ENCODE measurements around the gene NT5DC4. TPM values are rescaled to one million over a fixed set of nuclear protein-coding genes. Genes with fewer than 3 reads are reported as not detected.

NT5DC4 gene
- total RNA-seq, 1 donor from 2014 or later = not detected

DNA sequence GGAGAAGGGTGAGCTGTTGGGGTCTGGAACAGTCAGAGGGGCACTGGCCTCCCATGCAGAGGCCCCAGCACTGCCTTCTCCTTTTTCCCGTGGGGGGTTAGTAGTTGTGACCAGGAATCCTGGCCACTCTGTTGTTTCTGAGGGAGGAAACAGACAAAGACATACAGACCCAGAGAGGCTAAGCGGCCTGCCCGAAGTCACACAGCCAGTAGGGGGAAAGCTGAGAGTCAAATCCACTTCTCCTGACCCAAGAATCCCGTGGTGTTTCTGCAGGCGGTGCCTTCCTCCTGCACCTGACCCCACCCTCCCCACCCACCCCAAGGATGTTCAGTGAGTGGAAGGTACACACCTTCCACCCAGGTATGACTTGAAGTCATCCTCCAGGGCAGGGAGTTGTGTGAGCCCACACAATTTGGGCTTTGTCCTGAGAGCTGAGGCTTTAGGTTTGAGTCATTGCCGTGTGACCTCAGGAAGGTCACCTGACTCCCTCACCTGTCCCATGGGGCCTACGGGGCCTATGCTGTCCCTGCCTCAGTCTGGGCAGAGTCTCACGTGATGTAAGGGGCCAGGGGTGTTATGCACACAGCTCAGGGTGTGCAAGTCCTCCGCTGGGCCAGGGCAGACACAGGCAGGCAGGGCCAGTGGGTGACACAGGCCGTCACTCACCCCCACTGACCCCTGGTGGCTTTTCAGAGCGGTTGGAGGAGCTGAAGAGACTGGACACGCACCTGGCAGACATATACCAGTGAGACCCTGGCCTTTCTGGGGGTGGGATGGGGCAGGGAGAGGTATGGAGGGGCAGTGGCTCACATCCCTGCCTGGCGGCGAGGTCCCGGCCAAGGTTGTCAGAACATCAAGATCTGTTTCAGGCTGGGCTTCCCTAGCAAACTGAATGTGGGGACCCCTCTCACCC is 5.0 kb downstream of the NT5DC4 start:
- no peaks in the 10 kb centered on the region for H3K27me3 ChIP-seq (ENCODE audit: control insufficient read depth, insufficient read depth, low read length)
- H3K36me3 ChIP-seq (ENCODE audit: control insufficient read depth, insufficient read depth, low read length) = no peaks in the 10 kb centered on the region
- TF ChIP-seq, protein P1, sequence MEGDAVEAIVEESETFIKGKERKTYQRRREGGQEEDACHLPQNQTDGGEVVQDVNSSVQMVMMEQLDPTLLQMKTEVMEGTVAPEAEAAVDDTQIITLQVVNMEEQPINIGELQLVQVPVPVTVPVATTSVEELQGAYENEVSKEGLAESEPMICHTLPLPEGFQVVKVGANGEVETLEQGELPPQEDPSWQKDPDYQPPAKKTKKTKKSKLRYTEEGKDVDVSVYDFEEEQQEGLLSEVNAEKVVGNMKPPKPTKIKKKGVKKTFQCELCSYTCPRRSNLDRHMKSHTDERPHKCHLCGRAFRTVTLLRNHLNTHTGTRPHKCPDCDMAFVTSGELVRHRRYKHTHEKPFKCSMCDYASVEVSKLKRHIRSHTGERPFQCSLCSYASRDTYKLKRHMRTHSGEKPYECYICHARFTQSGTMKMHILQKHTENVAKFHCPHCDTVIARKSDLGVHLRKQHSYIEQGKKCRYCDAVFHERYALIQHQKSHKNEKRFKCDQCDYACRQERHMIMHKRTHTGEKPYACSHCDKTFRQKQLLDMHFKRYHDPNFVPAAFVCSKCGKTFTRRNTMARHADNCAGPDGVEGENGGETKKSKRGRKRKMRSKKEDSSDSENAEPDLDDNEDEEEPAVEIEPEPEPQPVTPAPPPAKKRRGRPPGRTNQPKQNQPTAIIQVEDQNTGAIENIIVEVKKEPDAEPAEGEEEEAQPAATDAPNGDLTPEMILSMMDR (IDR thresholded peaks at IDR 0.05; ENCODE audit: insufficient read depth, low read length, severe bottlenecking) = no peak
- FAIRE-seq = no peak
- H3K4me3 ChIP-seq (ENCODE audit: low read depth, low read length) = no peak overlapping the region
- DNase-seq (ENCODE audit: low read depth) = peak; percentile 36

DNA sequence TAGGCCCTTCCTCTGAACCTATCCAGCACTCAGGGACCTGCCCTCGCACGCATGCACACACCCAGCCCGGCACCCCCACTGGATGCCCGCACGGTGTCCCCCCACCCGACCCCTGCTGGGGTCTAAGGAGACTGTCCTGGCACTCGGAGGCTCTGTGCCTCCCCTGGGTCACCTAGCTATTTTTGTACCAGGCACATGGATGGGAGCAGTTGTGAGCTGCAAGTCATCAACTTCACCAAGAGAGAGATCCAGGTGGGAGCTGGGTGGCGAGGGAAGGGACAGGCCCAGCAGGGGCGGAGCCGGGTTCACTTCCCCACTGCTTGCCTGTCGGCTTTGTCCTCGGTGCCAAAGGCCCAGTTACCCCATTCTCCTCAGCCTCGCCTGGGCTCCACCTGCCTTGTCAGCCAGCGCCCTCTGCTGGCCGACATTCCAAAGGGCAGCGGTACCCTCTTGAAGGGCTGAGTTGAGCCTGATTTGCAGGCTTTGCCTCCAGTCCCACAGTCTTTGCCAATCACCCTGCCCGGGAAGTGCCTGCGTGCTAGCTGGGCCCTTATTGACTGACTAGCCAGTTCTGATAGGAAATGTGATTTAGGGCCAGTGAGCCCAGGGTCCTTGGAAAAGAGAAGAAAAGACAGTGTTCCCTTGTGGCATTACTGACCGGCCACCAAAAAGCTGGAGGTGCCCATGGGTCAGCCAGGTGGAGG is 5.8 kb downstream of the NT5DC4 start:
- TF ChIP-seq, protein P1 (IDR thresholded peaks at IDR 0.05; ENCODE audit: insufficient read depth, low read length, severe bottlenecking) = peak; percentile 99
- H3K4me3 ChIP-seq (ENCODE audit: low read depth, low read length) = no peak overlapping the region
- no peaks in the 10 kb centered on the region for H3K36me3 ChIP-seq (ENCODE audit: control insufficient read depth, insufficient read depth, low read length)
- DNase-seq (ENCODE audit: low read depth) (peak; percentile 87), FAIRE-seq (no peak)
- H3K27me3 ChIP-seq (ENCODE audit: control insufficient read depth, insufficient read depth, low read length) = no peaks in the 10 kb centered on the region

DNA sequence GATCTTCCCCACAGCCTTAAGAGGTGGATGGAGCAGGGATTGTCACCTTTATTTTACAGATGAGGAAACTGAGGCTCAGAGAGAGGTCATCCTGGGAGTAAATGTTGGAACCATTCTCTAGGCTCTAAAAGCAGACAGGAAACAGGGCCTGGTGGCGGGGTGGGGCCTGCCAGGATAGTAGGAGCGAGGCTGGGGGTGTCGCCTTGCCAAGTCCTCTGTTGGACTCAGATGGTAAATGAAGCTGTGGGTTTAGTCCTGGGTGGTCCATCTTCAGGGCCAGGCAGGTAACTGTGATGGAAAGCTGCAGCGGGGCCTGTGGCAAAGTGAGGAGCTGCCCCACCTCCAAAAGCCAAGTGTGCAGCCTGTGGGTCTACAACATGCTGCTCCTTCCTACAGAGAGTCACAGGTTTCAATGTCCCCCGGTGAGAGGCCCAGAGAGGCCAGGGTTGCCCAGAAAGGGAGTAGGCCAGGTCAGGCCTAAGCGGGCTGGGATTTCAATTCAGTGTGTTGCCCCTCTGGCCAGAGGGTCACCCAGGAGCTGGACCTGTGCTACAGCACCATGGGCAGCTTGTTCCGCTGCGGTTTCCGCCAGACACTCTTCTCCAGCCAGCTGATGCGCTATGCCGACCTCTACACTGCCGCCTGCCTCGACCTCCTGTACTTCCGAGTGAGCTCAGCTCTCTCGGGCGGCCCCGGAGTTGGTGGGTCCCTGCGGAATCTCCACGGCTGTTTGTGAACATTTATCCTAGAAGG is 6.6 kb downstream of the NT5DC4 start:
- H3K36me3 ChIP-seq (ENCODE audit: control insufficient read depth, insufficient read depth, low read length) = no peaks in the 10 kb centered on the region
- TF ChIP-seq, protein P1 (IDR thresholded peaks at IDR 0.05; ENCODE audit: insufficient read depth, low read length, severe bottlenecking) = no peak
- DNase-seq (ENCODE audit: low read depth) = no peak
- no peak overlapping the region for H3K4me3 ChIP-seq (ENCODE audit: low read depth, low read length)
- H3K27me3 ChIP-seq (ENCODE audit: control insufficient read depth, insufficient read depth, low read length) = no peaks in the 10 kb centered on the region
- no peak for FAIRE-seq

DNA sequence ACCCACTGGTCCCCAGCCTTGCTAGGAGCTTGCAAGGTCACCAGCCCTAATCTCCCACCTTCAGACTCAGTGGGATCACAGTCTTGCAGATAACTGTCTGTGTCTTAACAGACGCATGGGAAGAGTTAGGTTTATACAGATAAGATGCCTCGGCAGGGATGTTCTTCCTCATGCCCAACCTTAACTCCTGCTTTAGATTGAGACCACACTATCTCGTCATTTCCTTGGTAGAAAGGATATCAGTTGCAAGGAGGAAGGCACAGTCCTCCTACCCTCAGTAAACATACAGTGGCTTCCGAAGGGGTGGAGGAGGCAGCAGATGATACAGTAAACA is 7.2 kb downstream of the NT5DC4 start:
- DNase-seq (ENCODE audit: low read depth) = no peak
- Histone ChIP-seq H3K4me3 (ENCODE audit: low read depth, low read length) (no peak overlapping the region), H3K27me3 (ENCODE audit: control insufficient read depth, insufficient read depth, low read length) (no peaks in the 10 kb centered on the region), H3K36me3 (ENCODE audit: control insufficient read depth, insufficient read depth, low read length) (no peaks in the 10 kb centered on the region)
- no peak for FAIRE-seq
- TF ChIP-seq, protein P1 (IDR thresholded peaks at IDR 0.05; ENCODE audit: insufficient read depth, low read length, severe bottlenecking) = no peak

DNA sequence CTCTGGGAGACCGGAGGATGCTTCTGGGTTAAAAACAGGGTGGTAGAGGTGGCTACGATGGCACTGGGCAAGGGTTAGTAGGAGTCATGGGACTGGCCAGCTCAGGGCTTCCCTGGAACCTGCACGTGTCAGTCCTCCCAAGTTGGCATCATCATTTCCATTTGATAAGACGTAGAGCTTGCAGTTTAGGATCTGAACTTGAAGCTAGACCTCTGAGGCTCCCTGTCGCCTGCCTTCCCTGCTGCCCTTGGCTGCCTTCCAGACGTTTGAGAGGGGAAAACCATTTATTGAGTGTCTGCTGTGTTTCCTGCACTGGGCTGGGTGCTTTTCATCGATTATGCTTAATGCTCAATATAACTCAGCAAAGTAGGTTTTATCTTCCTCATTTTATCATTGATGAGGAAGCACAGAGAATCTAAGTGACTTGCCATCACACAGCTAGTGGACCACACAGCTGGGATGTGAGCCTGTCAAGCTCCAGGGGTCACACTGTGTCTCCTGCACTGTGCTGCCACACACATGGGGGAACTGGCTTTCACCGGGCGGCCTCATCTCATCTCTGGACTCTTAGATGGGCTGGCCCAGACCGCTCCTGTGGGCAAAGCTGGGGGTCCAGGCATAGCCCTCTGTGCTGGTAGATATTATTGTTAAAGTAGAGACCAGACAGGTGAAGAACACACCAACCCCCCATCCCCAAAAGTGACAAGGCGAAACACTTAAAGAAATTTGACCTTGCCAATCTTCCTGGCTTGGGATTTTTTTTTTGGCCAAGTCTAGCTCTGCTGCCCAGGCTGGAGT is 7.8 kb downstream of the NT5DC4 start:
- Histone ChIP-seq H3K27me3 (ENCODE audit: control insufficient read depth, insufficient read depth, low read length) (no peaks in the 10 kb centered on the region), H3K4me3 (ENCODE audit: low read depth, low read length) (no peak overlapping the region), H3K36me3 (ENCODE audit: control insufficient read depth, insufficient read depth, low read length) (no peaks in the 10 kb centered on the region)
- FAIRE-seq (no peak), DNase-seq (ENCODE audit: low read depth) (no peak)
- TF ChIP-seq, protein P1 (IDR thresholded peaks at IDR 0.05; ENCODE audit: insufficient read depth, low read length, severe bottlenecking) = no peak

All from bronchial epithelial cell (primary cell).